K562 (cell line): ENCODE results near the gene ARHGAP26. TPM values are rescaled to one million over a fixed set of nuclear protein-coding genes. Genes with fewer than 3 reads are reported as not detected.

Experiments used
- ATAC-seq: fragments of 200-7000 bp; cut with Tn5 transposase; 3 replicates; pipeline ENCODE4 v1.9.1; 2020; ENCODE audit warnings: moderate library complexity
- BruUV-seq: library from RNA; stranded (reverse); fragments of 400-500 nt; replicated peaks from 2 replicates; lab custom pipeline; 2021; lab: Mats Ljungman, UMichigan
- CTCF ChIA-PET: fragments of 300-600 bp; formaldehyde crosslinking; extraction: SDS; loops from one replicate; lab custom pipeline; 2021; ENCODE audit warnings: low intra/inter-chr PET ratio; lab: Yijun Ruan, JAX
- POLR2A ChIA-PET: fragments of 300-600, 350-650 bp; sonication (Branson Sonifier 250); formaldehyde crosslinking; extraction: SDS; loops from one replicate; lab custom pipeline; 2021; ENCODE audit warnings: antibody characterized with exemption, inconsistent platforms; lab: Yijun Ruan, JAX
- DNase-seq, 4 experiments: peaks; one replicate each; pipeline versions ENCODE4 v3.0.0 to v3.0.0-alpha.2; 2011 to 2018; ENCODE audit warnings: low spot score in 3 of 4, mixed read lengths in 3 of 4; ENCODE audit errors: extremely low read depth in 1 of 4
- FAIRE-seq: peaks from 2 replicates; lab custom pipeline; 2011; peaks lifted over from hg19 to GRCh38; lab: Jason Lieb, UNC
- H2AFZ ChIP-seq: 2 replicates; pipeline ENCODE4 v1.6.0; 2011; ENCODE audit warnings: low read depth, low read length, control low read depth, inconsistent platforms
- H3K27ac ChIP-seq: fragments of 200-600 bp; 3 replicates; pipeline ENCODE4 v1.8.0; 2011; ENCODE audit warnings: low read depth, mild to moderate bottlenecking, control low read depth, inconsistent platforms, low read length, moderate library complexity, mixed read lengths; ENCODE audit errors: extremely low read depth
- H3K27me3 ChIP-seq, 2 experiments: fragments of 300-600 bp in 1 of 2; 2 replicates in 1 of 2; 3 replicates in 1 of 2; pipeline versions ENCODE4 v1.6.0 to v1.8.0; 2011; ENCODE audit warnings: inconsistent platforms in 2 of 2, low read length in 2 of 2, mild to moderate bottlenecking in 1 of 2, mixed read lengths in 1 of 2, moderate library complexity in 1 of 2; ENCODE audit not compliant: control insufficient read depth in 2 of 2, insufficient read depth in 2 of 2
- H3K36me3 ChIP-seq: fragments of 300-600 bp; 3 replicates; pipeline ENCODE4 v1.8.0; 2011; ENCODE audit warnings: mild to moderate bottlenecking, low read length, inconsistent platforms; ENCODE audit not compliant: control insufficient read depth, insufficient read depth
- H3K4me1 ChIP-seq, 2 experiments: fragments of 200-600 bp in 1 of 2; replicated peaks in 1 of 2; 2 replicates in 1 of 2; 3 replicates in 1 of 2; pipeline versions ENCODE4 v1.5.1 to v1.8.0; 2011; ENCODE audit warnings: inconsistent platforms in 2 of 2, low read length in 2 of 2, mild to moderate bottlenecking in 1 of 2, mixed read lengths in 1 of 2, moderate library complexity in 1 of 2; ENCODE audit not compliant: control insufficient read depth in 2 of 2, insufficient read depth in 2 of 2
- H3K4me2 ChIP-seq: 2 replicates; pipeline ENCODE4 v1.6.1; 2011; ENCODE audit warnings: low read length, control low read depth, inconsistent platforms, mixed read lengths; ENCODE audit not compliant: insufficient read depth
- H3K4me3 ChIP-seq: fragments of 200-600 bp; sonication (generic), shearing (Covaris generic); 2 replicates; pipeline ENCODE4 v1.5.1; 2016; ENCODE audit warnings: control low read depth, inconsistent platforms
- H3K79me2 ChIP-seq: fragments of 200-600 bp; 3 replicates; pipeline ENCODE4 v1.8.0; 2011; ENCODE audit warnings: low read length, inconsistent platforms; ENCODE audit not compliant: control insufficient read depth, insufficient read depth
- H3K9ac ChIP-seq, 2 experiments: 2 replicates each; pipeline versions ENCODE4 v1.6.0 to v1.6.1; 2011; ENCODE audit warnings: low read depth in 2 of 2, low read length in 2 of 2, control low read depth in 1 of 2, inconsistent platforms in 1 of 2, mild to moderate bottlenecking in 1 of 2, mixed read lengths in 1 of 2; ENCODE audit not compliant: insufficient read depth in 1 of 2
- H3K9me1 ChIP-seq: one replicate; pipeline ENCODE4 v1.6.0; 2011; ENCODE audit warnings: inconsistent platforms, mild to moderate bottlenecking, low read length, moderate library complexity; ENCODE audit not compliant: control insufficient read depth, insufficient read depth
- H3K9me3 ChIP-seq: replicated peaks from 2 replicates; pipeline ENCODE4 v1.5.1; 2011; ENCODE audit warnings: low read depth, low read length, inconsistent platforms; ENCODE audit not compliant: control insufficient read depth, insufficient read depth
- H4K20me1 ChIP-seq: replicated peaks from 2 replicates; pipeline ENCODE4 v1.6.1; 2011; ENCODE audit warnings: low read length, inconsistent platforms, mixed read lengths; ENCODE audit not compliant: control insufficient read depth, insufficient read depth
- BRF2 ChIP-seq: IDR thresholded peaks from 3 replicates; pipeline ENCODE4 v1.6.1; 2011; ENCODE audit warnings: borderline replicate concordance, mild to moderate bottlenecking; ENCODE audit not compliant: insufficient read length, insufficient read depth
- E4F1 ChIP-seq: fragments of 250-450 bp; sonication (Bioruptor Pico); IDR thresholded peaks from 2 replicates; pipeline ENCODE4 v1.5.0; 2021; ENCODE audit warnings: mild to moderate bottlenecking, borderline replicate concordance
- ELF4 ChIP-seq: fragments of 450-650 bp; formaldehyde crosslinking; IDR thresholded peaks from 2 replicates; pipeline ENCODE4 v1.4.0; 2022; ENCODE audit warnings: missing genetic modification characterization
- PHTF2 ChIP-seq: fragments of 250-450 bp; sonication (Bioruptor Pico); IDR thresholded peaks from 2 replicates; pipeline ENCODE4 v1.5.0; 2021; ENCODE audit warnings: mild to moderate bottlenecking
- TFE3 ChIP-seq: fragments of 450-650 bp; formaldehyde crosslinking; IDR thresholded peaks from 2 replicates; pipeline ENCODE4 v1.4.0; 2020; ENCODE audit warnings: mild to moderate bottlenecking, mixed read lengths
- YY1 ChIP-seq, 3 experiments: IDR thresholded peaks; 2 replicates each; pipeline ENCODE4 v1.6.1; 2011; ENCODE audit warnings: low read length in 2 of 3, mild to moderate bottlenecking in 2 of 3, moderate library complexity in 2 of 3, borderline replicate concordance in 1 of 3, control low read depth in 1 of 3, low read depth in 1 of 3; ENCODE audit not compliant: insufficient read depth in 3 of 3, insufficient replicate concordance in 2 of 3, control insufficient read depth in 1 of 3, insufficient read length in 1 of 3; ENCODE audit errors: extremely low read depth in 1 of 3
- ZNF780A ChIP-seq: fragments of 250-450 bp; sonication (Bioruptor Pico); IDR thresholded peaks from 2 replicates; pipeline ENCODE4 v1.5.0; 2021; ENCODE audit warnings: mild to moderate bottlenecking
- WGBS: fragments of 100-300 bp; shearing (Covaris generic); methylation state at CpG from one replicate; pipeline ENCODE4 v1.1.6; 2016; ENCODE audit warnings: low coverage, mixed read lengths; ENCODE audit not compliant: insufficient coverage; ENCODE audit errors: missing lambda C conversion rate; 5-methylcytosine and 5-hydroxymethylcytosine counted together
- in situ Hi-C: fragments of 300-500 bp; cut with MboI; formaldehyde crosslinking; loops from 4 replicates; pipeline ENCODE4 v1.15.0; 2018; ENCODE audit warnings: inconsistent platforms, mixed read lengths
- intact Hi-C: fragments of 100-400 bp; cut with micrococcal nuclease; formaldehyde crosslinking; loops from 2 replicates; pipeline ENCODE4 v1.14.2; 2022
- polyA plus RNA-seq, 8 experiments: library from polyadenylated mRNA; depleted of rRNA in 4 of 8; stranded (reverse) in 5 of 8; unstranded in 3 of 8; fragments of >200 nt; fragmentation: Nextera tagmentation in 2 of 8; fragmentation: Illumina TruSeq in 1 of 8; extraction: Ambion mirVana in 2 of 8; extraction: Trizol in 1 of 8; gene quantifications; 2 replicates each; pipeline versions ENCODE4 v1.2.1 to v1.2.3, GENCODE V29; 2011 to 2014; ENCODE audit warnings: inconsistent platforms in 1 of 8, missing spikeins in 1 of 8
- total RNA-seq, 7 experiments: library from RNA; depleted of rRNA in 6 of 7; stranded (reverse); fragments of >200 nt in 6 of 7; fragmentation: Illumina TruSeq in 2 of 7; extraction: Trizol in 2 of 7; gene quantifications; 2 replicates each; pipeline versions ENCODE4 v1.2.1 to v1.2.3, GENCODE V29; 2011 to 2021; ENCODE audit warnings: low replicate concordance in 1 of 7

The ARHGAP26 gene
- total and polyA plus RNA-seq, 9 of the 15 experiments (the other 6 are each of a cell fraction or from before 2014, with no cell fraction given) = 0.13 to 1.1 (median 0.55) TPM

- no peaks in the 10 kb centered on the region for H3K79me2 ChIP-seq
- H2AFZ ChIP-seq = no peak overlapping the region
- no peaks in the 10 kb centered on the region for H3K9me3 ChIP-seq
- ChIA-PET POLR2A (no interaction called here), CTCF (no interaction called here)
- TF ChIP-seq PHTF2 (CRISPR knock-in tag) (no peak), ZNF780A (no peak), TFE3 (no peak), YY1 (IDR thresholded peaks at IDR 0.05; ENCODE audit: borderline replicate concordance in 1 of 3, control insufficient read depth in 1 of 3, extremely low read depth in 1 of 3, insufficient read depth in 3 of 3, insufficient read length in 1 of 3, insufficient replicate concordance in 2 of 3, low read depth in 1 of 3, low read length in 2 of 3) (no peak), E4F1 (no peak), ELF4 (CRISPR knock-in tag) (no peak), BRF2 (no peak)
- in situ Hi-C loops (no loop called here), intact Hi-C loops (no loop called here)
- no peak overlapping the region for H3K4me2 ChIP-seq
- no peak for DNase-seq
- H3K9ac ChIP-seq = no peak overlapping the region
- no peaks in the 10 kb centered on the region for H3K36me3 ChIP-seq
- no peak overlapping the region for H3K4me3 ChIP-seq
- ATAC-seq = no peak
- H3K9me1 ChIP-seq = no peaks in the 10 kb centered on the region
- no peaks in the 10 kb centered on the region; a peak in 1 of 5 replicates for H3K27me3 ChIP-seq
- no peaks in the 10 kb centered on the region for H4K20me1 ChIP-seq
- no peak for FAIRE-seq
- BruUV-seq = no TSS peak
- no peak overlapping the region for H3K27ac ChIP-seq
- 2% methylated on average over 7 of the region's 7 CpGs for WGBS
- no peaks in the 10 kb centered on the region for H3K4me1 ChIP-seq
Measured at GRCh38 chr5:142957528-142957927, 187.4 kb downstream of the ARHGAP26 start.
